HG03520 (cell line): ENCODE measurements around the gene HNRNPU.
"Not testable (repeated sequence)": the region's sequence is repeated elsewhere in the genome, so short reads cannot be mapped to it uniquely, and the experiment has no call there.

Experiments used
- ATAC-seq: cut with Tn5 transposase; IDR thresholded peaks from one replicate; pipeline ENCODE4 v1.9.1; 2021; ENCODE audit warnings: mild to moderate bottlenecking, moderate library complexity; ENCODE audit not compliant: unreplicated experiment

The HNRNPU gene

GRCh38 chr1:244841273-244841927, 22.9 kb downstream of the HNRNPU start:
- ATAC-seq, result no peak

GRCh38 chr1:244840219-244840794, 24.0 kb downstream of the HNRNPU start:
- ATAC-seq, result no peak

DNA sequence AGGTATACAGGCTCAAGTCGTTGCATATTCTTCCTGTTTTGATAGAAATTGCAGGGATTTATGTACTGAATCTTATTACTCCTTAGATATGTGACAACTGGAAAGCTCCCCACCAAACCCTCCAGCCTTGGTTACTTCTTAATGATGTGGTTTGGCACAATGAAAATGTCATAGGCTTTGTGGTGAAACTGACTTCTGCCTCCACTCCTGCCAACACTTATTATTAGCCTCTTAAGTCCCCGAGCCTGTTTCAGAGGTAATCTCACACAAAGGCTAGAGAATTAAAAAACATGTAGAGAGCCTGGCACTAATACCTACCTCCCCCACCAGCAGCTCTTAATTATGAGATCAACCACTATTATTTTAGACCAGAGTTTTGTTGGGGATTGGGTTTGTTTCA, 24.7 kb downstream of the HNRNPU start:
- no peak for ATAC-seq

- no peak for ATAC-seq
Measured at GRCh38 chr1:244837597-244838258, 26.6 kb downstream of the HNRNPU start.

GRCh38 chr1:244836584-244836983, 27.8 kb downstream of the HNRNPU start:
- no peak for ATAC-seq

- no peak for ATAC-seq
Measured at GRCh38 chr1:244836135-244836521, 28.2 kb downstream of the HNRNPU start.

- ATAC-seq, result peak; percentile 57
Measured at GRCh38 chr1:244835276-244836134, 28.8 kb downstream of the HNRNPU start, which contains the start of gene COX20. TSS of gene COX20 (plus strand) at chr1:244835658. CDS start at chr1:244835715, 57 bp downstream.

GRCh38 chr1:244834543-244835275, 29.6 kb downstream of the HNRNPU start:
- peak; percentile 59 for ATAC-seq

- ATAC-seq, result no peak
Measured at GRCh38 chr1:244833734-244834542, 30.4 kb downstream of the HNRNPU start.

- ATAC-seq, result not testable (repeated sequence)
Measured at GRCh38 chr1:244833260-244833659, 31.1 kb downstream of the HNRNPU start.

DNA sequence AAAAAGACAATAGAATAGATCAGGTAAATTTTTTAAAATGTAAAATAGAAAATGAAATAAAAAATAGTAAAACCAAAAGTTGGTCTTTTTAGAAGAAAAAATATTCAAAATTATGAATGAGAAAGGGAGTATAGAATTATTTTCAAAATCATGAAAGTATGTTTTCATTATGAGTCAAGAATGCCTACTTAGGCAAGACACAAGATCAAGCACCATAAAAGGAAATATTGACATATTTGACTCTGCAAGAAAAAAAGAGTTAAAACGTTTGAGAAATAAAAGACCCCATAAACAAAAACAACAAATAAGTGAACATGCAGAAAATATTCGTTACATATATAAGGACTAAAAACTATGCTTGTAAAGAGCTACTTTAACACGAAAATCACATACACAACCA, 33.7 kb downstream of the HNRNPU start:
- ATAC-seq, result no peak

DNA sequence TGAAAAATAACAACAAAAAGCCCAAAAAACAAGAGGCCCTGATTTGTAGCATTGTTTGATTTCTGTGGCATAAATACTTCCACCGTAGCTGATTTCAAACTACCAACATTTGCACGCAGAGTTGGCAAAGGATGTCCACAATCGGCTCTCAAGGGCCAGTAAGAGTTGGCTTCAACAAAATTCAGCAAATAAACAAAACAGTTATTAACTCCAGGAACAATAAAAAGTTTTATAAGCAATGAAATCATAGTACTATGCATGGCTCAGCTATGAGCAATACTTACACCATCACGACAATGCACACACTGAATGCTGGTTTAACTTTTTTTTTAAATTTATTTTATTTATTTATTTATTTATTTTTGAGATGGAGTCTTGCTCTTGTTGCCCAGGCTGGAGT, 37.6 kb downstream of the HNRNPU start:
- ATAC-seq, result no peak

GRCh38 chr1:244822878-244823277, 41.5 kb downstream of the HNRNPU start:
- no peak for ATAC-seq

GRCh38 chr1:244821134-244821533, 43.2 kb downstream of the HNRNPU start:
- no peak for ATAC-seq

- ATAC-seq, result no peak
Measured at GRCh38 chr1:244820131-244820530, 44.2 kb downstream of the HNRNPU start.

- no peak for ATAC-seq
Measured at GRCh38 chr1:244817415-244817894, 46.9 kb downstream of the HNRNPU start.

DNA sequence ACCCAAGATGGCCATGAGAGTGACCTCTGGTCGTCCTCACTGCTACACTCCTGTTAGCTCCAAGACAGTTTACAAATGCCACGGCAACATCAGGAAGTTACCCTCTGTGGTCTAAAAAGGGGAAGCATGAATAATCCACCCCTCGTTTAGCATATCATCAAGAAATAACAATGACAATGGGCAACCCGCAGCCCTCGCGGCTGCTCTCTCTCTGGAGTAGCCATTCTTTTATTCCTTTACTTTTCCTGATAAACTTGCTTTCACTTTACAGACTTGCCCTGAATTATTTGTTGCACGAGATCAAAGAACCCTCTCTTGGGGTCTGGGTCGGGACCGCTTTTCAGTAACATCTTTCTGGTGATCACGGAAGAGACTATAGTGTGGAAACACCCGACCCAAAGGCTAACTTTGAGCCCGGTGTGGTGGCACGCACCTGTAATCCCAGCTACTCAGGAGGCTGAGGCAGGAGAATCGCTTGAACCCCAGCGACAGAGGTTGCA, 48.7 kb downstream of the HNRNPU start:
- ATAC-seq, result no peak

DNA sequence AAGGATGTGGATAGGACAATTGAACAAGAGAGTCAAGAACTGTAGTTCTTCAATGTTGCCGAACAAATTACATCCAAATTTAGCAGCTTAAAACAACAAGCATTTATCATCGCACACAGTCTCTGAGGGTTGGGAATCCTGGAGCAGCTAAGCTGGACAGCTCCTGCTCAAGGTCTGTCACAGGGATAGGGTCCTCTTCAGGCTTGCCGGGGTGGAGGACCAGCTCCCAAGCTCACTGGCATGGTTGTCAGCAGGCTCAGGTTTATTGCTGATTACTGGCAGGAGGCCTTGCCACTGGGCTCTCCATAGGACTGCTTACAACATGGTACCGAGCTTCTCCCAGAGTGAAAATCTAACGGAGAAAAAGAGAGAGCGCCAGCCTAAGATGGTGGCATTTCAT, 51.0 kb downstream of the HNRNPU start:
- ATAC-seq, result no peak

DNA sequence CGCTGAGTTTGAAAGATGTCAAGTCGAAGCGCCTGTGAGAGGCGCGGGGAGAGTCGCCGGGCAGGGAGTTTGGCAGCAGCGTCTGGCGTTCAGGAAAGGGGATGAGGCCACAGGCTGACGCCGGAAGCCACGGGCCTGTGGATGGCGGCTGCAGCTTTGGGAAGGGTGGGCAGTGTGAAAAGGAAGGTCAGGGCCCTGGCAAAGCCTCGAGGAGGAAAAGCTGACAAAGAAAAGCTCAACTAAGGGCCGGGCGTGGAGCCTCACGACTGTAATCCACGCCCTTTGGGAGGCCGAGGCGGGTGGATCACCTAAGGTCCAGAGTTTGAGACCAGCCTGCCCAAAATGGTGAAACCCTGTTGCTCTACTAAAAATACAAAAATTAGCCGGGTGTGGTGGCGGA, 54.1 kb downstream of the HNRNPU start:
- no peak for ATAC-seq
